HepG2 (cell line): ENCODE measurements around the gene STK10. TPM values are rescaled to one million over a fixed set of nuclear protein-coding genes. Genes with fewer than 3 reads are reported as not detected.

ENCODE experiments used
- ATAC-seq: fragments of 200-7000 bp; cut with Tn5 transposase; 3 replicates; pipeline ENCODE4 v1.9.1; 2020; ENCODE audit warnings: mild to moderate bottlenecking, moderate library complexity
- BruUV-seq: library from RNA; stranded (reverse); fragments of 400-500 nt; replicated peaks from 2 replicates; lab custom pipeline; 2021; lab: Mats Ljungman, UMichigan
- CTCF ChIA-PET: fragments of 300-600 bp; formaldehyde crosslinking; extraction: SDS; loops from one replicate; lab custom pipeline; 2021; ENCODE audit warnings: low total read pairs, inconsistent platforms, low intra/inter-chr PET ratio; lab: Yijun Ruan, JAX
- POLR2A ChIA-PET: fragments of 350-600 bp; sonication (Branson Sonifier 250); formaldehyde crosslinking; loops from one replicate; lab custom pipeline; 2020; ENCODE audit warnings: antibody characterized with exemption, inconsistent platforms; lab: Yijun Ruan, JAX
- DNase-seq: peaks from one replicate; pipeline ENCODE4 v3.0.0-alpha.2; 2015; ENCODE audit warnings: low spot score
- FAIRE-seq: peaks from 3 replicates; lab custom pipeline; 2011; peaks lifted over from hg19 to GRCh38; lab: Jason Lieb, UNC
- H2AFZ ChIP-seq: one replicate; pipeline ENCODE4 v1.6.1; 2011; ENCODE audit warnings: low read length, inconsistent platforms
- H3K27ac ChIP-seq: fragments of 300-600 bp; 3 replicates; pipeline ENCODE4 v1.8.0; 2011; ENCODE audit warnings: mixed run types, mild to moderate bottlenecking, mixed read lengths, low read length, inconsistent platforms; ENCODE audit not compliant: insufficient read depth; ENCODE audit errors: extremely low read length
- H3K27me3 ChIP-seq, 2 experiments: fragments of 200-600 bp in 1 of 2; 2 replicates in 1 of 2; 3 replicates in 1 of 2; pipeline versions ENCODE4 v1.6.0 to v1.8.0; 2011; ENCODE audit warnings: low read length in 2 of 2, mild to moderate bottlenecking in 2 of 2, moderate library complexity in 2 of 2, inconsistent platforms in 1 of 2; ENCODE audit not compliant: insufficient read depth in 2 of 2, control insufficient read depth in 1 of 2
- H3K36me3 ChIP-seq, 2 experiments: fragments of 200-600 bp in 1 of 2; replicated peaks in 1 of 2; 2 replicates in 1 of 2; 3 replicates in 1 of 2; pipeline versions ENCODE4 v1.5.1 to v1.8.0; 2011; ENCODE audit warnings: low read length in 2 of 2, inconsistent platforms in 1 of 2; ENCODE audit not compliant: insufficient read depth in 2 of 2, control insufficient read depth in 1 of 2
- H3K4me1 ChIP-seq: 2 replicates; pipeline ENCODE4 v1.5.1; 2012; ENCODE audit warnings: low read length, inconsistent platforms; ENCODE audit not compliant: insufficient read depth
- H3K4me2 ChIP-seq: 2 replicates; pipeline ENCODE4 v1.6.0; 2011; ENCODE audit warnings: low read depth, low read length, inconsistent platforms
- H3K4me3 ChIP-seq, 3 experiments: fragments of 200-600 bp in 1 of 3; sonication (generic), shearing (Covaris generic) in 1 of 3; replicated peaks in 1 of 3; 2 replicates each; pipeline ENCODE4 v1.5.1; 2011 to 2016; ENCODE audit warnings: low read length in 3 of 3, inconsistent platforms in 2 of 3, low read depth in 2 of 3, mild to moderate bottlenecking in 2 of 3, control low read depth in 1 of 3, mixed read lengths in 1 of 3; ENCODE audit not compliant: insufficient read depth in 1 of 3
- H3K79me2 ChIP-seq: one replicate; pipeline ENCODE4 v1.6.1; 2011; ENCODE audit warnings: low read length, inconsistent platforms; ENCODE audit not compliant: insufficient read depth
- H3K9ac ChIP-seq: 2 replicates; pipeline ENCODE4 v1.6.0; 2011; ENCODE audit warnings: mild to moderate bottlenecking, low read depth, low read length, inconsistent platforms; ENCODE audit not compliant: insufficient read depth
- H3K9me3 ChIP-seq: 2 replicates; pipeline ENCODE4 v1.5.1; 2012; ENCODE audit warnings: mild to moderate bottlenecking, low read length
- H4K20me1 ChIP-seq: 2 replicates; pipeline ENCODE4 v1.6.0; 2011; ENCODE audit warnings: inconsistent platforms, mild to moderate bottlenecking, low read length, moderate library complexity; ENCODE audit not compliant: insufficient read depth
- CEBPB ChIP-seq: IDR thresholded peaks from 2 replicates; pipeline ENCODE4 v1.6.1; 2011; ENCODE audit warnings: low read depth, low read length, improper control_type of control experiment, borderline replicate concordance
- CHD4 ChIP-seq: fragments of 200-600 bp; sonication (generic); IDR thresholded peaks from 2 replicates; pipeline ENCODE4 v1.7.0; 2017; ENCODE audit warnings: mild to moderate bottlenecking, low read length, borderline replicate concordance
- DR1 ChIP-seq: sonication (generic); formaldehyde crosslinking; IDR thresholded peaks from 2 replicates; pipeline ENCODE4 v1.8.0; 2021; ENCODE audit warnings: mild to moderate bottlenecking, missing genetic modification reagents, inconsistent platforms
- FUBP1 ChIP-seq: sonication (generic); formaldehyde crosslinking; IDR thresholded peaks from 2 replicates; pipeline ENCODE4 v1.5.1; 2020; ENCODE audit warnings: missing genetic modification reagents, mild to moderate bottlenecking, borderline replicate concordance
- HMGXB4 ChIP-seq, 2 experiments: sonication (generic) in 1 of 2; formaldehyde crosslinking in 1 of 2; IDR thresholded peaks; 2 replicates each; pipeline versions ENCODE4 v1.4.0 to v1.6.1; 2018 to 2020; ENCODE audit warnings: missing genetic modification reagents in 2 of 2, borderline replicate concordance in 1 of 2, low read depth in 1 of 2, mild to moderate bottlenecking in 1 of 2, missing biosample characterization in 1 of 2
- NAIF1 ChIP-seq: sonication (generic); formaldehyde crosslinking; IDR thresholded peaks from 2 replicates; pipeline ENCODE4 v1.5.0; 2020; ENCODE audit warnings: mild to moderate bottlenecking, missing genetic modification reagents, borderline replicate concordance
- RFXANK ChIP-seq: IDR thresholded peaks from 2 replicates; pipeline ENCODE4 v1.6.1; 2016
- RORA ChIP-seq: sonication (generic); formaldehyde crosslinking; IDR thresholded peaks from 2 replicates; pipeline ENCODE4 v1.5.0; 2020; ENCODE audit warnings: mild to moderate bottlenecking, missing genetic modification reagents, moderate library complexity
- ZNF251 ChIP-seq: sonication (generic); formaldehyde crosslinking; IDR thresholded peaks from 2 replicates; pipeline ENCODE4 v1.9.0; 2021; ENCODE audit warnings: mild to moderate bottlenecking, missing genetic modification reagents
- ZNF256 ChIP-seq: sonication (generic); formaldehyde crosslinking; conservative IDR thresholded peaks from 2 replicates; pipeline ENCODE4 v1.4.0; 2020; ENCODE audit warnings: missing genetic modification reagents
- ZNF343 ChIP-seq: sonication (generic); formaldehyde crosslinking; IDR thresholded peaks from 2 replicates; pipeline ENCODE4 v1.4.0; 2020; ENCODE audit warnings: mild to moderate bottlenecking, missing genetic modification reagents
- ZNF382 ChIP-seq: sonication (generic); formaldehyde crosslinking; IDR thresholded peaks from 2 replicates; pipeline ENCODE4 v1.5.0; 2020; ENCODE audit warnings: missing genetic modification reagents, mild to moderate bottlenecking, borderline replicate concordance
- ZNF496 ChIP-seq: sonication (generic); formaldehyde crosslinking; IDR thresholded peaks from 2 replicates; pipeline ENCODE4 v1.8.1; 2023; ENCODE audit warnings: mild to moderate bottlenecking, moderate library complexity, missing genetic modification reagents; ENCODE audit not compliant: insufficient replicate concordance
- ZNF567 ChIP-seq: sonication (generic); formaldehyde crosslinking; IDR thresholded peaks from 2 replicates; pipeline ENCODE4 v1.8.1; 2023; ENCODE audit warnings: mild to moderate bottlenecking, missing genetic modification reagents, borderline replicate concordance
- ZNF75D ChIP-seq: sonication (generic); formaldehyde crosslinking; IDR thresholded peaks from 2 replicates; pipeline ENCODE4 v1.8.1; 2023; ENCODE audit warnings: missing genetic modification reagents, mild to moderate bottlenecking, borderline replicate concordance
- ZNF878 ChIP-seq: sonication (generic); formaldehyde crosslinking; IDR thresholded peaks from 2 replicates; pipeline ENCODE4 v1.8.1; 2023; ENCODE audit warnings: mild to moderate bottlenecking, missing genetic modification reagents, moderate library complexity
- ZNF883 ChIP-seq: sonication (generic); formaldehyde crosslinking; IDR thresholded peaks from 2 replicates; pipeline ENCODE4 v1.5.1; 2020; ENCODE audit warnings: mild to moderate bottlenecking, missing genetic modification reagents; ENCODE audit errors: not compliant biosample characterization
- WGBS: methylation state at CpG from one replicate; pipeline ENCODE4 v1.1.6; 2017; ENCODE audit warnings: low lambda C conversion rate; 5-methylcytosine and 5-hydroxymethylcytosine counted together
- in situ Hi-C: cut with HindIII; loops from 2 replicates; pipeline ENCODE4 v1.10.0; 2017; ENCODE audit warnings: low pct_unique_long_range_greater_than_20kb; ENCODE audit not compliant: extremely low pct_ligation_motif_present
- intact Hi-C: fragments of 100-400 bp; cut with micrococcal nuclease; formaldehyde crosslinking; loops from one replicate; pipeline ENCODE4 v1.10.0; 2022; ENCODE audit not compliant: unreplicated experiment
- polyA plus RNA-seq, 8 experiments: library from polyadenylated mRNA; depleted of rRNA in 3 of 8; stranded (reverse) in 7 of 8; unstranded in 1 of 8; fragments of >200 nt; fragmentation: Illumina TruSeq in 4 of 8; extraction: Trizol in 4 of 8; gene quantifications; 2 replicates each; pipeline versions ENCODE4 v1.2.1 to v1.2.3, GENCODE V29; 2011 to 2016; ENCODE audit warnings: low read depth in 4 of 8, missing spikeins in 1 of 8, mixed read lengths in 1 of 8; ENCODE audit not compliant: insufficient read depth in 1 of 8
- total RNA-seq, 5 experiments: library from RNA; depleted of rRNA; stranded (reverse); fragments of >200 nt; fragmentation: Illumina TruSeq; extraction: Trizol; gene quantifications; 2 replicates each; pipeline ENCODE4 v1.2.3, GENCODE V29; 2016; ENCODE audit warnings: low read depth in 1 of 5
- TF ChIP-seq, protein P1 (sequence below): sonication (generic); formaldehyde crosslinking; conservative IDR thresholded peaks from 2 replicates; pipeline ENCODE4 v1.4.0; 2020; ENCODE audit warnings: missing genetic modification reagents

STK10 gene
- total and polyA plus RNA-seq, 2 of the 13 experiments (the other 11 are each of a cell fraction or from before 2014, with no cell fraction given), result 7.0 to 7.2 TPM

DNA sequence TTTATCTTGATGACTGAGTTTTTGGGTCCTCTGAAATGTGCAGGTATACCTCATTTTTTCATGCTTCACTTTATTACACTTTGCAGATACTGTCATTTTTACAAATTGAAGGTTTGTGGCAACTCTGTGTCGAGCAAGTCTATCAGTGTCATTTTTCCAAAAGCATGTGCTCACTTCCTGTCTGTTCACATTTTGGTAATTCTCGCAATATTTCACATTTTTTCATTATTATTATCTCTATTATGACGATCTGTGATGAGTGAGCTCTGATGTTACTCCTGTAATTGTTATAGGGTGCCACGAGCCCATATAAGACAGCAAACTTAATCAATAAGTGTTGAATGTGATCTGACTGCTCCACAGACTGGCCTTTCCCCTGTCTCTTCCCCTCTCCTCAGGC is 108.1 kb downstream of the STK10 start (continued):
- TF ChIP-seq, protein P1, sequence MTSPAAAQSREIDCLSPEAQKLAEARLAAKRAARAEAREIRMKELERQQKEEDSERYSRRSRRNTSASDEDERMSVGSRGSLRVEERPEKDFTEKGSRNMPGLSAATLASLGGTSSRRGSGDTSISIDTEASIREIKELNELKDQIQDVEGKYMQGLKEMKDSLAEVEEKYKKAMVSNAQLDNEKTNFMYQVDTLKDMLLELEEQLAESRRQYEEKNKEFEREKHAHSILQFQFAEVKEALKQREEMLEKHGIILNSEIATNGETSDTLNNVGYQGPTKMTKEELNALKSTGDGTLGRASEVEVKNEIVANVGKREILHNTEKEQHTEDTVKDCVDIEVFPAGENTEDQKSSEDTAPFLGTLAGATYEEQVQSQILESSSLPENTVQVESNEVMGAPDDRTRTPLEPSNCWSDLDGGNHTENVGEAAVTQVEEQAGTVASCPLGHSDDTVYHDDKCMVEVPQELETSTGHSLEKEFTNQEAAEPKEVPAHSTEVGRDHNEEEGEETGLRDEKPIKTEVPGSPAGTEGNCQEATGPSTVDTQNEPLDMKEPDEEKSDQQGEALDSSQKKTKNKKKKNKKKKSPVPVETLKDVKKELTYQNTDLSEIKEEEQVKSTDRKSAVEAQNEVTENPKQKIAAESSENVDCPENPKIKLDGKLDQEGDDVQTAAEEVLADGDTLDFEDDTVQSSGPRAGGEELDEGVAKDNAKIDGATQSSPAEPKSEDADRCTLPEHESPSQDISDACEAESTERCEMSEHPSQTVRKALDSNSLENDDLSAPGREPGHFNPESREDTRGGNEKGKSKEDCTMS, result no peak
- TF ChIP-seq ZNF256, result no peak
- TF ChIP-seq ZNF251 (CRISPR knock-in tag), result no peak
- no peak for TF ChIP-seq CEBPB
- no peak for TF ChIP-seq ZNF567 (CRISPR knock-in tag)
- no peak for TF ChIP-seq ZNF496 (CRISPR knock-in tag)
- no peak for TF ChIP-seq ZNF878 (CRISPR knock-in tag)
- no peak for TF ChIP-seq DR1
- no peak for TF ChIP-seq NAIF1 (CRISPR knock-in tag)

GRCh38 chr5:172078726-172079345 is 109.2 kb downstream of the STK10 start:
- Histone ChIP-seq H3K4me2 (no peak overlapping the region), H3K27ac (no peak overlapping the region), H3K4me1 (no peaks in the 10 kb centered on the region), H3K36me3 (no peaks in the 10 kb centered on the region; a peak in 1 of 5 replicates), H4K20me1 (no peaks in the 10 kb centered on the region), H3K9me3 (no peaks in the 10 kb centered on the region), H2AFZ (no peak overlapping the region), H3K9ac (no peak overlapping the region), H3K27me3 (no peaks in the 10 kb centered on the region), H3K79me2 (no peaks in the 10 kb centered on the region), H3K4me3 (no peak overlapping the region)
- DNase-seq (no peak), ATAC-seq (no peak), FAIRE-seq (no peak)
- in situ Hi-C loops, result no loop called here
- intact Hi-C loops, result no loop called here
- POLR2A ChIA-PET, result interaction anchor here (0.6 kb wide), 1 partner anchor 155 kb away, joined by 4 read pairs; no protein-coding TSS in a partner anchor
- CTCF ChIA-PET, result no interaction called here
- WGBS, result 96% methylated on average over 8 of the region's 8 CpGs
- BruUV-seq, result no TSS peak
- TF ChIP-seq HMGXB4 (CRISPR knock-in tag; IDR thresholded peaks at IDR 0.05; ENCODE audit: borderline replicate concordance in 1 of 2, low read depth in 1 of 2) (no peak), ZNF883 (no peak), ZNF343 (no peak), RFXANK (CRISPR knock-in tag) (no peak), ZNF75D (CRISPR knock-in tag) (no peak), RORA (no peak), ZNF382 (no peak), CHD4 (no peak), FUBP1 (no peak)
